HG02870 (cell line): ENCODE data around the gene RPTOR.

Experiments
- ATAC-seq: cut with Tn5 transposase; IDR thresholded peaks from one replicate; pipeline ENCODE4 v1.9.1; 2021; ENCODE audit warnings: mild to moderate bottlenecking, moderate library complexity; ENCODE audit not compliant: unreplicated experiment

Gene RPTOR

DNA sequence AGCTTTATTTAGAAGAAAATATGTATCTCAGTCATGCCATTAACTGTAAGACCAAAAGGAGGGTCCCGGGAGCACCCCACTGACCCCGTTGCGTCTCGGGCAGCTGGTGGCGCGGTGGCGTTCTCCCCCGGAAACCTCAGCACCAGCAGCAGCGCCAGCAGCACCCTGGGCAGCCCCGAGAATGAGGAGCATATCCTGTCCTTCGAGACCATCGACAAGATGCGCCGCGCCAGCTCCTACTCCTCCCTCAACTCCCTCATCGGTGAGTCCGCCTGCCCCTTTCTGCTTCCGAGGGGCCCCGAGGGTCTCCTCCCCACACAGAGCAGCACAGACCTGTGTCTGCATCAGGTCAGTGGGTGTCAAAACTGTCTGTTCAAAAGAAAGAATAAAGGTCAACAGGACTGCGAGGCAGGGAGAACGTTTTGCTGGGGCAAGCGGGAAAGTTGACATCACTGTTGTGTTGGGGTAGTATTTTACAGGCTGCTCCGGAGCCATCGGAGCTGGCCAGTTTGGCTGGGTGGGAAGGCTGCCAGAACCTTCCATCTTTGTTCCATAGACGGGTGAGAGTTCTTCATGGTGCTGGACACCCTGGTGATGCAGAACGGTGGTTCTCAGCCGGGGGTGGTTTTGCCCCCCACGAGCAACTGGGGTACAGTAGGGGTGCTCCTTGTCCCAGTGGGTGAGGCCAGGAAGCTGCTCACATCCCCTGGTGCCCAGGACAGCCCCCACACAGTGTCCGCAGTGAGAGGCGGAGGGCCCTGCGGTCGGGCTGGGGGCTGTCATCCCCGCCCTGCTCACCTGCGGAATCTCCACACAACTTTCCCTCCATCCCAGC is 349.2 kb downstream of the RPTOR start:
- ATAC-seq = no peak

DNA sequence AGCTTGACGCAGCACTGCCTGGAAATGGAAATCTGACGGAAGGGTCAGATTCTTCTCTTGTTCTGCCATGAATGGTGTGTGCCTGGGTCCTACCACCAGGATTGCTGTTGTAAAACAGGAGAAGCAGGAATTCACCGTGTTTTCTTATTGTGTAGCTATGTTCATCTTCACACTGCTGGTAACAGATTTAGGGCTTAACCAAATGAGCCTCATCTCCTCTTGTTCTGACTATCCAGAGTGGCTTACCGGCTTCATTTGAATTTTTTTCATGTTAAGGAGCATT is 349.7 kb downstream of the RPTOR start:
- ATAC-seq = no peak

DNA sequence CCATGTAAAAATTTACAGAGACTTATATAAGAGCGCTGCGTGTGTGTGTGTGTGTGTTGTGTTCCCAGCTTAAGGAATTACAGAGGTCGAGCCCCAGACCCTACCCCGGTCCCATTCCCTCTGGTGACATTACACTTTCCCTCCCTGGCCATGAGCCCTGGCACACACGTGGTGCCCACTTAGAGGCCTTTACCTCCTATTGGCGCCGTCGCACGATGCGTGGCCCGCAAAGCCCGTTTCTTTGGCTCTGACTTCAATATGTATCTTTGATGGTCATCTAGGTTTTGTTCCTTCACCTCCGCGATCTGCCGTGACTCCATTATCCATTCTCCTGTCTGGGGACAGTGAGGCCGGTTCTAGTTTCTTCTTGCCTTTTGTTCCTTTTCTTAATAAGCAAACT is 350.1 kb downstream of the RPTOR start:
- no peak for ATAC-seq

DNA sequence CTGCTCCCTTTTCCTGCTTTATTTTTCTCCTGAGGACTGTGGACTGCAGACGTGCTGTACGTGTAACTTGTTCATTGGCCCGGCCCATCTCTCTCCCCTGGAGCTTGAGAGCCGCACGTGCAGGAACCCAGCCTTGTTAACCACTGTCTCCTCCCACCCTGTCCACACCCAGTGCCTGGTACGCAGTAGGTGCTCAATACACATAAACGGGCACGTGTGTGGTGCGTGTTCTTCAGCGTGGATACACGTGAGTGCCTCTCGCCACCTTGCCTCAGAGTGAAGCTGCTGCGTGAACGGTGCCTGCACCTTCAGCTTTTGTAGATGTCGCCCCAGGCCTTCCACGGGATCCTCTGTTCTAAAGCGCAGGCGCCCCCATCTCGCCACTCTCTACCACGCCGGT is 350.7 kb downstream of the RPTOR start:
- ATAC-seq = no peak

DNA sequence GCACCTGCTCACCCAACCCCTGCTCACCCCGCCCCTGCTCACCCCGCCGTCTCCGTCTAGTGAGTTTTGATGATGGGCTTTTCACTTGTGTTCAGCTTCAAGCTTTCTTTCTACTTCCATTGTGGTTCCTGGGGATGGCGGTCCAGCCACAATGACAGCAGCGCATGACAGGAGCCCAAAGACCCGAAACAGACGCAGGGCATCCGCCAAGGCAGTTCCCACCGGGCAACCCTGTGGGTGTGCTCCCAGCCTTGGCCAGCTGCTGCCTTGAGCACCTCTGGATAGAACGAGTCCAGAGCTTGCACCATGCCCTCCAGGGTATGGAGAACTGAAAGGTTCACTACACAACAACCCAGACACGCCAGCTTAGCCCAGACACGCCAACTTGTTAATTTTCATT is 354.1 kb downstream of the RPTOR start:
- no peak for ATAC-seq

DNA sequence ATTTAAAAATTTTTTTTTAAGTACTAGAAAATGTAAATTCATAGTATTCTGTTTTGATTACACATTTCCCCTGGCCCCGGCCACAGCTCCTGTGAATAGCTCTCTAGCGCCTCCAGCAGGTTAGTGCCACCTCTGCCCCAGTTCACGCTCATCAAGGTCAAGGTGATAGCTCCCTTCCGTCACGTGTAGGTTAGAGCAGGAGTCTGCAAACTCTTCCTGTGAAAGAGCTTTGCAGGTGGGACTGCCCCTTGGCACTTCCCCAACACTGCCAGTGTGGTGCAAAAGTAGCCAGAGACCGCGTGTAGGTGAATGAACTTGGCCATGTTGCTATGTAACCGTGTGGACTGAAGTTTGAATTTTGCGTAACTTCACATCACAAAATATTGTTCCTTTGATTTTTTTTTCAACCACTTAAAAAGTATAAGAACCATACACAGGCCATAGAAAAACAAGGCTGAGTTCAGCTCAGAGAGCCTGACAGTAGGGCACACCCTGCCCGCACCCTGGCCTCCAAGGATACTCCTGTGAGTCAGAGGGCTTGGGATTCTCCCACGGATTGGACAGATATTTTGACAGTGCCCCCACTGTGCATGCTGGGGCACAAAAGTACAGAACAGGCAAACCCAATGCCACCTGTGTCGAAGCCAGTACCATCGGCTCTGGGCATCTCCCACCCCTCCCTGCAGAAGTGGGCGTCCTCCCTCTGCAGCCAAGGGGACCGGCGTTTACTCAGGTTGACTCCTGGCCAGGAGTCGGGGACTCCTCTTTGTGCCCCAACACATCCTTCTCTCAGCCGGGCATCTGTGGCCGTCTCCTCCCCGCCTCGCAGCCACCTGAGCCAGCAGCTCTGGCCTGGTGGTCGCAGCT is 355.0 kb downstream of the RPTOR start:
- ATAC-seq = no peak

DNA sequence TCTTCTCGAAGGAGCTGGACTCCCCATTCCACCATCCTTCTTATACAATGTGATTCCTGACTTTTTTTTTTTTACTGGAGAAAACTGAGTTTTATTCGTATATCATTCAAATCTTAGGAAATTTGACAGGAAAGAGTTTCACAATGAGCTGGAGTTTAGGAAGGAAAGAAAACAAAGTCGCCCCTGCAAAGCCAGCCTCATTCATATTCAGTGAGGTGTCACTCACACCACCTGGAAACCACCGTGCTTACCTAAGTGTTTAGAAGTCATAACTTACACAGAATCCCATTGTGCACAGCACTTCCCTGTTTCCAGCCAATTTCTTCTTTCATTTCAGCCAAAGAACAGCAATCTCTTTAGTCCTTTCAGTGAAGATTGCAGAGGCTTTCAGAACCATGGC is 356.7 kb downstream of the RPTOR start:
- ATAC-seq = no peak

DNA sequence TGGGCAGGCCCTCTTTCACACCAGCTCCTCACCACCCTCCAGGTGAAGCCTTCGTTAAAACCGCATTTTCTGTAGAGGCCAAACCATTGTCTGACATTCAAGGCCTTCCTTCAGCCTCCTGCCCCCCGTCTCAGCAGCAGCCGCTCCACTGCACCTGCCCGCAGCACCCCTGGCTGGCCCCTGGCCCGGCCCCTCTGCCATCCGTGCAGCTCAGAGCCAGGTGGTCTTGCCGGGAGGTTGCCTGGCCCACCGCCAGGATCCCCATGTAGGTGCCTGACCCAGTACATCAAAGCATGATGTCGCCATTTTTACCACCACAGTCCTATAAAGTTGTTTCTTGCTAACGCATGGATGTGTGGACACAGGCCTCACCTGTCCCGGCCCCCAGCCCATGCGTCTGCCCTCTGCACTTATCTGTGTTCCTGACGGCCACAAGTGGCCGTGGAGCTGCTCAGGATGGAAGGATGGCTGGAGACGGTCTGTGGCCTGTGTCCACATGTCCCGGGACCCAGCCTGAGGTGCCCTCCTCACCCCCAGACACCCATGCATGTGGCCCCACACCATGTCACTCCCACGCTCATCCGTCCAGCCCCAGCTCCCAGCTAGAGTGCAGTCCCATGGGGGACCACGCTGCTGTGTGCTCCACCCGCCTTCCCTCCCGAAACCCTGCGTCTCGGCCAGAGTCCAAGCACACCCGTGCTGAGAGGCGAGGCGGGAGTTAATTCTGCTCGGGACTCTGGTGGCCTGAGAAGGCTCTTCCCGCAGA is 357.7 kb downstream of the RPTOR start:
- no peak for ATAC-seq

DNA sequence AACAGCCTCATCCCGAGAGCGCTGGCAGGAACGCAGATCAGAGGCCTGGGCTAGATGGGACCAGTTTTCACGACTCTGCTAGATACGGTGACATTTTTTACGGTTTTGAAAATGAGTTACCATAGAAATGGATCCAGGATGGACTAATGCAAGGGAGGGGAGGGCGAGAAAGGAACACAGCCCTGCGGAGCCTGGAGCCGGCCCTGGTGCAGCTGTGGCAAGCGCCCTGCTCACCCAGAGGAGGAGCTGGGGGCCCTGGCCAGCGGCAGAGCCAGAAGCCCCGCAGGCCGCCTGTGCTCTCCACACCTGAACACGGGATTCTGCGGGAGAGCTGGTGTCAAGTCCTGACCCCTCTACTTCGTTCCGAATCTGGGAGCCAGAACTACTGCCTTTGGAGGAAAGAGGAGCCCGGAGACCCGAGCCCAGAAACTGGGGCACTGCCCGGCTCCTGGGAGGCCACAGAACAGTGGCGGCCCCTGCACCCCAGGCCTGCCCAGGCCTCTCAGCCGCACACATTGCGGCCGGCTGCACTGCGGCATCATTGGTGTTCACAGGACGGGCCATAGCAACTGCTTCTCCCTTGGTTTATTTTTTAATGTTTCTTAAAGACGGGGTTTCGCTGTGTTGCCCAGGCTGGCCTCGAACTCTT is 358.4 kb downstream of the RPTOR start:
- ATAC-seq = no peak

DNA sequence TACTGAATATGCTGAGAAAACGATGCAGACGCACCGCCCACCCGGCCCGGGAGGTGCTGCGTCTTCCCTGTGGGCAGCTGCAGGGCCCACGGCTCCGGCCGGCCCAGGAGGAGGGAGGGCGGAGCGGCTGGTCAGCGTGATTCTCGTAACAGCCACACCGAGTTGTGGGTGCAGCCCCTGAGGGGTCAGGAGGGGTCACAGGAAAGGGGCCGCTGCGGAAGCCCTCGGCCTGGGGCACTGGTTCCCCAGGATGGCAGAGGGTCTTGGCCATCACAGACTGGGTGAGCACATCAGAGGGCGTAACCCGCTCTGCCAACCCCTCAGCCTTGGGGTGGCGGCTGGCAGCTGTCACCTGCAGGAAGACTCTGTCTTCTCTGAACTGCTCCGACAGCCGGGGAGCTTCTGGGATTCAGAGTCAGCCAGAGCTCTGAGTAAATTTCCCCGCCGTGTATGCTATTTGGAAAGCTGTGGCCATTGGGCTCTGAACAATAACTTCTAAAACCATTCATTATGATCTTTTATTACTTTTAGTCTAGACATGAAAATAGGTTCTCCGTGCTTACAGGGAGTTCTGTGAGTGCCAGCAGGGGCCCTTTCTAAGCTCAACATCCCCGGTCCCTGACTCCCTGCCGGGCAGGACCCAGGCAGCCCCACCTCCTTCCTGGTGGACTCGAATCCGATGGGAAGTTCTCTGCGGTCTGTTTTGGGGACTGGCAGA is 359.6 kb downstream of the RPTOR start:
- ATAC-seq = no peak

DNA sequence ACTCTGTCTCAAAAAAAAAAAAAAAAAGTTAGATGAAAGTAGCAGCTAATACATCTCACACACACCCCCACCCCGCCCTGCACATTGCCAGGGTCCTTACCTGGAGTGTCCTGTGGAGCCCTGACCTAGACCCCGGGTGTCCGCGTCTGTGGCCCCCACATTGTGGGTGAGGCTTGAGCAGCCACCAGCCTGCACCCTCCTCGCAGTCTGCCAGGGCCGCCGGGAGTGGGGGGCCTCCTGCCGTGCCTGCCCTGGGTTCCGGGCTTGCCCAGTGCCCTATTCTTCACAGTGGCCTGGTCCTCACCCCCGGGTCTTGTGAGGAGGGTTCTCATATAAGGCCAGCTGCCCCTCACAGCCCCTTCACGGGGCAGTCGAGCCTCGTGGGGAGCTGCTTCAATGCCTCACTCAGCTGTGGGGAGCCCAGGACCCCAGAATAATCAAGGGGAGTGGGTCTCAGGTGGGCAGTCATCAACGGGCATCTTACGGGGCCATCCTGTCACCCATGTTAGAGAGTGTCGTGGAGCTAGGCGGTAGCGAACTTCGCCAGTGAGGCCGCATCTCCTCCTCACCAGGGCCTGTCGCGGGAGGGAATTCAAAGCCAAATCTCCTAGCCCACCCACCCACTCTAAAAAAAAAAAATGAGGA is 361.1 kb downstream of the RPTOR start:
- no peak for ATAC-seq

DNA sequence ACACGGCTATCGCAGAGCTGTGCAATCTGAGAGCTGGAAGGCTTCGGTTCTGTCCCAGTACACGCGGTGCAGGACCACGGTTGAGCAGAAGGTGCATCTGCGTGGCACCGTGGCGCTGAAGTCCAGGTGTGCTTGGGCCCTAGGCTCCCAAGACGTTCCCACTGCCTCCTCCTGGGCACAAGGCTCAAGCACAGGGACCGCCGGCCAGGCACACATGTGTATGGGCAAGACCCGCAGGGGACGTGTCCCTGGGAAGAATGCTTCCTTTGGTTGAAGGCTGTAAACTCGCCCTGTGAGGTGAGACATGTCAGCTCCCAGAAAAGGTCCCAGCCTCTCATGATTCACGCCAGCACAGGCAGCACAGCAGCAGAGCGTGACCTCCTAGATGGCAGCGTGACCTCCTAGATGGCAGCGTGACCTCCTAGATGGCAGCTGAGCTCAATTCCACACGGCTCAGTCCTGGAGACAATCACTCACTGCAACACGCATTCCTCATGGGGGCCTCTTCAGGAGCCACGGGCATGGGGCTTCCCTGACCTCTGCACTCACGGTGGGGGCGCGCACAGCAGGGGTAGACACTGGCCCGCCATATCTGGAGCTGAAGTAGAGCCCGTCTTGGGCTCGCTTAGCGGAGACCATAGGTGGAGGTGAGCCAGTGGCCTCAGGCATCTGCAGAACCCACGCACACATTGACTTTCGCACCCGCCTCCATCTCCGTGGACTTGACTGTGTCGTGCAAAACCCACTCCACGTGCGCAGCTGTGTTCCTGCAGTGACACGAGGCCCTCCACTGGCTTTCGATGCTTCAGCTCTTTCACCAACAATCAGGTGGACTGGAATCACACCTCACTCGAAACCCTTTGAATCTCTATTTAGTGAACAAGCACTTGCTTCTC is 362.0 kb downstream of the RPTOR start:
- ATAC-seq = no peak

DNA sequence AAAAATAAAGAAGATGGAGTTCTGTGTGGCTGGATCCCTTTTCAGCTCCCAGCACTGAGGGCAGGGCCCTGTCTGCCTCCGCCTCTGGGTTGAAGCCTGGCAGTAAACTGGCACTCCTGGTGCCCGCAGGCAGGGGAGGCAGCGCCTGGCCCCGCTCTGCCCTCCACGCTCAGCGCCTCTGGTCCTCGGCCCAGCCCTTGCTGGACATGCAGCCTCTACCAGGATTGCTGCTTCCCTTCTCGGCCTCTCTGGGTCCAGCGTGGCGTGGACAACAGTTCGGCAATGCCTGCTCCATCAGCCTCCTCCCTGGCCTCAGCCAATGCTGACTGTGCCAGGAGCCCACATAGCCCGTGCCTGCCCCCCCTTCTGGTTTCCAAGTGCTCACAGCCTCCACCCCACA is 362.6 kb downstream of the RPTOR start:
- no peak for ATAC-seq

DNA sequence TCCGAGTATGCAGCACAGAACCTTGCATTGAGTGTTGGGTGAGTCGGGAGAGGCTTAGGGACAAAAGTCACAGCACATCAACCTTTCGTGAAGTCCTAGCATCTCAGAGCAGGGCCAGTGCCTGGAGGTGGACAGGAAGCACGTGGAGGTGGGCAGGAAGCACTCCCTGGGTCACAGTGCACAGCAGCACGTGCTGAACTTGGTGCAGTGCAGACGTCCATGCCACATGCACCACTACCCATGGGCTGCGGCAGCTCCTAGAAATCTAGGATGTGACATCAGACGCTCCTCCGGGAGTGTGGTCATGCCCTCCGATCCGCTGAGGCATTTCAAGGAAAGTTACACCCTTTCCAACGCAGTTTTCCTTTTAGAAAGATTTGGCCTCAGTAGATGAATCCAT is 363.6 kb downstream of the RPTOR start:
- ATAC-seq = no peak

DNA sequence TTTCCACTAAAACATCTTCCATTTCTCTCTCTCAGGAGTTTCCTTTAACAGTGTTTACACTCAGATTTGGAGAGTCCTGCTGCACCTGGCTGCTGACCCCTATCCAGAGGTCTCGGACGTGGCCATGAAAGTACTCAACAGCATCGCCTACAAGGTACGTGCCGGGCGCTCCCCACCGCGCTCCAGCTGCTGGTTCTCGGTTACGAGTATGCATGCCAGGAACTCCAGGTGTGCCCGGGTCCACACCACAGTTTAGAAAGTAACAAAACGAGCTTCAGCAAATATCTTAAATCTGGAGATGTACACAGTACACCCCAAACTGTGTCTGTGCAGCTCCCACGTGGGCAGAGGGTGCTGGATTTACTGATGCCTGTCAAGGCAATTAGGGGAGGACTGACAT is 364.1 kb downstream of the RPTOR start:
- no peak for ATAC-seq

DNA sequence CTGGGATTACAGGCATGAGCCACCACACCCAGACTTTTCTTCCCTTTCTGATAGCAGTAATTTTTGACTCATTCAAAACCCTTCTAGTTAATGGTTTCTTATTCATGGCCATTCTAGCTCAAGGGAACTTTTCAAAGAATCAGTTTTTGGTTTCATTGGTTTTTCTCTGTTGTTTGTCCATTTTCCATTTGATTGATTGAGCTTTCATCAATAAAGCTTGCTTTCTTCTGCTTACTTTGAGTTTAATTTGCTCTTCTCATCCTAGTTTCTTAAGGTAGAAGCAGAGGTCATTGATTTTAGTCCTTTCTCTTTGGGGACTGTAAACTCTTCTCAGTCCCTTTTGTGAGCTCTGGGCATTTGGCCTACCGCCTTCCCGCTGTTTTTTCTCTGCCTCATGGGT is 365.0 kb downstream of the RPTOR start:
- no peak for ATAC-seq

DNA sequence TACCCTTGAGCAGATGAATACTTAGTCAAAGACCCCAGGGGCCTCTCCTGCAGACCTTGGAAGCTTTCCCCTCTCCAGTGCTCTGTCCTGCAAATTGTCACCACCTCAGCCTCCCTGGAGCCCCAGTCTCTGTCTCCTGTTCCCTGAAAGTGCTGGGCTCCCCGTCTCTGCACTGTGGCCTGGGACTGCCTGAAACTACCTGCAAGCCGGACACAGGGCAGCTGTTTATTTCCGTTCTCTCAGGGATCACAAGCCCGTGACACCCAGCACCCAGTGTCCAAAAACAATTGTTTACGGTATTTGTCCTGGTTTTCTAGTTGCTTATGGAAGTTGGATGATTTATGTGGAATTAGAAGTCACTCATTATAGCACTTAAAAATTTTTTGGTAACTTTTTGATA is 365.4 kb downstream of the RPTOR start:
- ATAC-seq = no peak

DNA sequence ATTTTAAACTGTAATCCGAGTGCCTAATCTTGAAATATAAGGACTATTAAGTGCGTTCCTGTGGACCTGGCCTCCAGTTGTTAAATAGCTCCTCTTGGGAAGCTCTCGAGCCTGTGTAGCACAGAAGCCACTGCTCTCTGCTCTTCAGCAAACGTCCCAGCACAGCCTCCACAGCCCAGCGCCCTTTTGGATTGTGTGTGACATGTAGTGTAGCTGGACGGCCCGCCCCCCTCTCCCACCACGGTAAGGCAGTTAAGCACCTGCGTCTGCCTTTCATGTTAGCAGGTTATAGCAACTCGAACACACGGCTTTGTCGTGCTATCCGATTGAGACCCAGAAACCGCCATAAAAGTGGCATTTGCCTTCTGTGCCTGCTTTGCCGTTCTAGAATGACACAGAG is 367.8 kb downstream of the RPTOR start:
- ATAC-seq = no peak
